GM18502 (cell line): ENCODE results near the gene CDK16.

ENCODE experiments used
- ATAC-seq: cut with Tn5 transposase; IDR thresholded peaks from one replicate; pipeline ENCODE4 v1.9.1; 2021; ENCODE audit warnings: mild to moderate bottlenecking; ENCODE audit not compliant: unreplicated experiment, poor library complexity

The CDK16 gene

GRCh38 chrX:47184486-47184885 is 34.0 kb upstream of the CDK16 start:
- no peak for ATAC-seq

- no peak for ATAC-seq
These were observed 33.2 kb upstream of the CDK16 start for GRCh38 chrX:47185241-47185640.

GRCh38 chrX:47186096-47186740 is 32.3 kb upstream of the CDK16 start:
- ATAC-seq: no peak

GRCh38 chrX:47187106-47187677 is 31.3 kb upstream of the CDK16 start:
- no peak for ATAC-seq

GRCh38 chrX:47189906-47190305 is 28.6 kb upstream of the CDK16 start:
- ATAC-seq: no peak

- peak; percentile 55 for ATAC-seq
These were observed 27.8 kb upstream of the CDK16 start for GRCh38 chrX:47190445-47191269.

- no peak for ATAC-seq
These were observed 27.1 kb upstream of the CDK16 start for GRCh38 chrX:47191331-47191730.

- no peak for ATAC-seq
These were observed 26.6 kb upstream of the CDK16 start for GRCh38 chrX:47191806-47192401.

- ATAC-seq: peak; percentile 86
These were observed 24.8 kb upstream of the CDK16 start, which contains the start of gene UBA1 for GRCh38 chrX:47193475-47194193. Gene UBA1 (plus strand): TSS chrX:47193829. CDS start chrX:47198803, 4,974 bp downstream.

- peak; percentile 0 for ATAC-seq
These were observed 24.2 kb upstream of the CDK16 start for GRCh38 chrX:47194194-47194787.

GRCh38 chrX:47196098-47196497 is 22.4 kb upstream of the CDK16 start:
- no peak for ATAC-seq

GRCh38 chrX:47197526-47197925 is 21.0 kb upstream of the CDK16 start:
- ATAC-seq: no peak

- ATAC-seq: no peak
These were observed 20.3 kb upstream of the CDK16 start for GRCh38 chrX:47198026-47198686.

- no peak for ATAC-seq
These were observed 19.8 kb upstream of the CDK16 start for GRCh38 chrX:47198687-47199080.

- ATAC-seq: no peak
These were observed 19.2 kb upstream of the CDK16 start for GRCh38 chrX:47199286-47199685.

- ATAC-seq: no peak
These were observed 17.9 kb upstream of the CDK16 start for GRCh38 chrX:47200385-47201150.

GRCh38 chrX:47201345-47201944 is 17.0 kb upstream of the CDK16 start:
- ATAC-seq: no peak

- no peak for ATAC-seq
These were observed 16.2 kb upstream of the CDK16 start for GRCh38 chrX:47202316-47202715.
